HepG2 (cell line): ENCODE results near the gene ABCA13. TPM values are rescaled to one million over a fixed set of nuclear protein-coding genes. Genes with fewer than 3 reads are reported as not detected.

Experiments used
- ATAC-seq: fragments of 200-7000 bp; cut with Tn5 transposase; 3 replicates; pipeline ENCODE4 v1.9.1; 2020; ENCODE audit warnings: mild to moderate bottlenecking, moderate library complexity
- BruUV-seq: library from RNA; stranded (reverse); fragments of 400-500 nt; replicated peaks from 2 replicates; lab custom pipeline; 2021; lab: Mats Ljungman, UMichigan
- CTCF ChIA-PET: fragments of 300-600 bp; formaldehyde crosslinking; extraction: SDS; loops from one replicate; lab custom pipeline; 2021; ENCODE audit warnings: low total read pairs, inconsistent platforms, low intra/inter-chr PET ratio; lab: Yijun Ruan, JAX
- POLR2A ChIA-PET: fragments of 350-600 bp; sonication (Branson Sonifier 250); formaldehyde crosslinking; loops from one replicate; lab custom pipeline; 2020; ENCODE audit warnings: antibody characterized with exemption, inconsistent platforms; lab: Yijun Ruan, JAX
- DNase-seq: peaks from one replicate; pipeline ENCODE4 v3.0.0-alpha.2; 2015; ENCODE audit warnings: low spot score
- FAIRE-seq: peaks from 3 replicates; lab custom pipeline; 2011; peaks lifted over from hg19 to GRCh38; lab: Jason Lieb, UNC
- H2AFZ ChIP-seq: one replicate; pipeline ENCODE4 v1.6.1; 2011; ENCODE audit warnings: low read length, inconsistent platforms
- H3K27ac ChIP-seq: fragments of 300-600 bp; 3 replicates; pipeline ENCODE4 v1.8.0; 2011; ENCODE audit warnings: mixed run types, mild to moderate bottlenecking, mixed read lengths, low read length, inconsistent platforms; ENCODE audit not compliant: insufficient read depth; ENCODE audit errors: extremely low read length
- H3K27me3 ChIP-seq, 2 experiments: fragments of 200-600 bp in 1 of 2; 2 replicates in 1 of 2; 3 replicates in 1 of 2; pipeline versions ENCODE4 v1.6.0 to v1.8.0; 2011; ENCODE audit warnings: low read length in 2 of 2, mild to moderate bottlenecking in 2 of 2, moderate library complexity in 2 of 2, inconsistent platforms in 1 of 2; ENCODE audit not compliant: insufficient read depth in 2 of 2, control insufficient read depth in 1 of 2
- H3K36me3 ChIP-seq, 2 experiments: fragments of 200-600 bp in 1 of 2; replicated peaks in 1 of 2; 2 replicates in 1 of 2; 3 replicates in 1 of 2; pipeline versions ENCODE4 v1.5.1 to v1.8.0; 2011; ENCODE audit warnings: low read length in 2 of 2, inconsistent platforms in 1 of 2; ENCODE audit not compliant: insufficient read depth in 2 of 2, control insufficient read depth in 1 of 2
- H3K4me1 ChIP-seq: 2 replicates; pipeline ENCODE4 v1.5.1; 2012; ENCODE audit warnings: low read length, inconsistent platforms; ENCODE audit not compliant: insufficient read depth
- H3K4me2 ChIP-seq: 2 replicates; pipeline ENCODE4 v1.6.0; 2011; ENCODE audit warnings: low read depth, low read length, inconsistent platforms
- H3K4me3 ChIP-seq, 3 experiments: fragments of 200-600 bp in 1 of 3; sonication (generic), shearing (Covaris generic) in 1 of 3; replicated peaks in 1 of 3; 2 replicates each; pipeline ENCODE4 v1.5.1; 2011 to 2016; ENCODE audit warnings: low read length in 3 of 3, inconsistent platforms in 2 of 3, low read depth in 2 of 3, mild to moderate bottlenecking in 2 of 3, control low read depth in 1 of 3, mixed read lengths in 1 of 3; ENCODE audit not compliant: insufficient read depth in 1 of 3
- H3K79me2 ChIP-seq: one replicate; pipeline ENCODE4 v1.6.1; 2011; ENCODE audit warnings: low read length, inconsistent platforms; ENCODE audit not compliant: insufficient read depth
- H3K9ac ChIP-seq: 2 replicates; pipeline ENCODE4 v1.6.0; 2011; ENCODE audit warnings: mild to moderate bottlenecking, low read depth, low read length, inconsistent platforms; ENCODE audit not compliant: insufficient read depth
- H3K9me3 ChIP-seq: 2 replicates; pipeline ENCODE4 v1.5.1; 2012; ENCODE audit warnings: mild to moderate bottlenecking, low read length
- H4K20me1 ChIP-seq: 2 replicates; pipeline ENCODE4 v1.6.0; 2011; ENCODE audit warnings: inconsistent platforms, mild to moderate bottlenecking, low read length, moderate library complexity; ENCODE audit not compliant: insufficient read depth
- FOSL2 ChIP-seq: sonication (generic); formaldehyde crosslinking; IDR thresholded peaks from 2 replicates; pipeline ENCODE4 v1.4.0; 2020; ENCODE audit warnings: missing genetic modification reagents
- REST ChIP-seq, 2 experiments: IDR thresholded peaks; 2 replicates each; pipeline ENCODE4 v1.6.1; 2011 to 2012; ENCODE audit warnings: low read length in 2 of 2, borderline replicate concordance in 1 of 2, low read depth in 1 of 2, mild to moderate bottlenecking in 1 of 2, moderate library complexity in 1 of 2
- SKIL ChIP-seq: sonication (generic); formaldehyde crosslinking; IDR thresholded peaks from 2 replicates; pipeline ENCODE4 v1.8.0; 2022; ENCODE audit warnings: missing genetic modification reagents, mild to moderate bottlenecking, moderate library complexity, borderline replicate concordance
- ZNF614 ChIP-seq: IDR thresholded peaks from 2 replicates; pipeline ENCODE4 v1.6.1; 2018; ENCODE audit warnings: missing biosample characterization, missing genetic modification reagents, inconsistent platforms, borderline replicate concordance
- WGBS: methylation state at CpG from one replicate; pipeline ENCODE4 v1.1.6; 2017; ENCODE audit warnings: low lambda C conversion rate; 5-methylcytosine and 5-hydroxymethylcytosine counted together
- in situ Hi-C: cut with HindIII; loops from 2 replicates; pipeline ENCODE4 v1.10.0; 2017; ENCODE audit warnings: low pct_unique_long_range_greater_than_20kb; ENCODE audit not compliant: extremely low pct_ligation_motif_present
- intact Hi-C: fragments of 100-400 bp; cut with micrococcal nuclease; formaldehyde crosslinking; loops from one replicate; pipeline ENCODE4 v1.10.0; 2022; ENCODE audit not compliant: unreplicated experiment
- polyA plus RNA-seq, 8 experiments: library from polyadenylated mRNA; depleted of rRNA in 3 of 8; stranded (reverse) in 7 of 8; unstranded in 1 of 8; fragments of >200 nt; fragmentation: Illumina TruSeq in 4 of 8; extraction: Trizol in 4 of 8; gene quantifications; 2 replicates each; pipeline versions ENCODE4 v1.2.1 to v1.2.3, GENCODE V29; 2011 to 2016; ENCODE audit warnings: low read depth in 4 of 8, missing spikeins in 1 of 8, mixed read lengths in 1 of 8; ENCODE audit not compliant: insufficient read depth in 1 of 8
- total RNA-seq, 5 experiments: library from RNA; depleted of rRNA; stranded (reverse); fragments of >200 nt; fragmentation: Illumina TruSeq; extraction: Trizol; gene quantifications; 2 replicates each; pipeline ENCODE4 v1.2.3, GENCODE V29; 2016; ENCODE audit warnings: low read depth in 1 of 5

Gene ABCA13
- total and polyA plus RNA-seq, 2 of the 13 experiments (the other 11 are each of a cell fraction or from before 2014, with no cell fraction given): 0.03 TPM; not detected in 1

GRCh38 chr7:48537561-48537960, 366.3 kb downstream of the ABCA13 start:
- ATAC-seq: no peak

More at GRCh38 chr7:48537561-48537960, 366.3 kb downstream of the ABCA13 start:
- Histone ChIP-seq H3K4me1 (no peaks in the 10 kb centered on the region), H3K9ac (no peak overlapping the region), H2AFZ (no peak overlapping the region), H3K79me2 (no peaks in the 10 kb centered on the region), H3K4me2 (no peak overlapping the region), H3K27me3 (no peaks in the 10 kb centered on the region), H3K36me3 (no peaks in the 10 kb centered on the region), H3K27ac (no peak overlapping the region), H4K20me1 (no peaks in the 10 kb centered on the region), H3K4me3 (no peak overlapping the region), H3K9me3 (peaks cover 20% of the 10 kb centered on the region)
- DNase-seq (no peak), FAIRE-seq (no peak)
- TF ChIP-seq ZNF614: no peak
- no peak for TF ChIP-seq SKIL (CRISPR knock-in tag)
- no peak for TF ChIP-seq REST (IDR thresholded peaks at IDR 0.05; ENCODE audit: borderline replicate concordance in 1 of 2, low read depth in 1 of 2, low read length in 2 of 2)
- TF ChIP-seq FOSL2 (CRISPR knock-in tag): peak; percentile 17; the same call in 1 of the 2 replicates
- WGBS: 14% methylated on average over 2 of the region's 2 CpGs
- POLR2A ChIA-PET: no interaction called here
- CTCF ChIA-PET: no interaction called here
- BruUV-seq: no TSS peak
- in situ Hi-C loops (no loop called here), intact Hi-C loops (no loop called here)
